Parathyroid adenoma (tissue), 2 donors: ENCODE data around the gene SRP68.

Source experiments
- H2AFZ ChIP-seq: fragments of 300-600 bp; sonication (generic); one replicate; pipeline ENCODE4 v1.7.0; 2017; ENCODE audit warnings: antibody characterized with exemption, mild to moderate bottlenecking
- H3K27ac ChIP-seq: fragments of 300-600 bp; sonication (generic); one replicate; pipeline ENCODE4 v1.7.0; 2017
- H3K27me3 ChIP-seq: fragments of 300-600 bp; sonication (generic); one replicate; pipeline ENCODE4 v1.7.0; 2017; ENCODE audit warnings: low read length; ENCODE audit not compliant: control insufficient read depth, insufficient read depth
- H3K36me3 ChIP-seq: fragments of 300-600 bp; sonication (generic); one replicate; pipeline ENCODE4 v1.7.0; 2017; ENCODE audit warnings: low read length; ENCODE audit not compliant: control insufficient read depth, insufficient read depth
- H3K4me1 ChIP-seq: fragments of 300-600 bp; sonication (generic); one replicate; pipeline ENCODE4 v1.7.0; 2017; ENCODE audit warnings: control low read depth
- H3K4me2 ChIP-seq: fragments of 300-600 bp; sonication (generic); one replicate; pipeline ENCODE4 v1.7.0; 2017; ENCODE audit warnings: low read length
- H3K4me3 ChIP-seq: fragments of 300-600 bp; sonication (generic); one replicate; pipeline ENCODE4 v1.7.0; 2017; ENCODE audit warnings: low read depth, low read length
- H3K79me2 ChIP-seq: fragments of 300-600 bp; sonication (generic); one replicate; pipeline ENCODE4 v1.7.0; 2017; ENCODE audit warnings: control low read depth
- H3K9ac ChIP-seq: fragments of 300-600 bp; sonication (generic); one replicate; pipeline ENCODE4 v1.7.0; 2017; ENCODE audit warnings: mild to moderate bottlenecking
- H3K9me3 ChIP-seq: fragments of 300-600 bp; sonication (generic); one replicate; pipeline ENCODE4 v1.7.0; 2017; ENCODE audit warnings: low read length; ENCODE audit not compliant: control insufficient read depth
- TF ChIP-seq, protein P1 (sequence below): fragments of 300-600 bp; sonication (generic); IDR thresholded peaks from one replicate; pipeline ENCODE4 v1.7.0; 2017; ENCODE audit warnings: antibody characterized with exemption, mild to moderate bottlenecking
- donor health status: primary hyperparathyroidism.

The SRP68 gene

DNA sequence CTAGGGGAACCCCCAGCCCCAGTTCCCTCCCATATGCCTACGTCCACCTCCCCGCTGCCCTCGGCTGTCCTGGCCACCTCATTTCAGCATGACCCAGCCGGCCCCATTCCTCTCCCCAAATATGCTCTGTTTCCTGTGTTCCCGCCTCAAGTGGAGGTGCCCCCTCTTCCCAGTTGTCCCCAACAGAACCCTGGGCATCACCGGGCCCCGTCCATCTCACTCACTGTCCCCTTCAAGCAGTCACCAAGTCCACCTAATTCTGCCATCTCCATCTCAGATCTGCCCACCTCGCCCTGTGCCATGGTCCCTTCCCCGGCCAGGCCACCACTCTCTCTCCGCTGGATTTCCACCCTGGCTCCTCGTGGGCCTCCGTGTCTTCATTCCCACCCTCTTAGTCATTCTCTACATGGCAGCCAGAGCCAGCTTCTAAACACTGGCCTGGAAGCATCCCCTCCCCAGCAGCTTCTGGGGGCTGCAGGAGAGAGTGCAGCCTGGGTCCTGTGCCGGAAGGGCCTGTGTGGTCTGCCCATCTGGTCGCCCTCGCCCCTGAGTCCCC lies 58.9 kb downstream of the SRP68 start:
- Histone ChIP-seq H3K9ac (no peak overlapping the region), H3K36me3 (no peaks in the 10 kb centered on the region), H3K4me1 (peaks cover 7% of the 10 kb centered on the region), H3K9me3 (no peaks in the 10 kb centered on the region), H2AFZ (no peak overlapping the region), H3K4me2 (no peak overlapping the region), H3K79me2 (no peaks in the 10 kb centered on the region), H3K27ac (no peak overlapping the region), H3K27me3 (no peaks in the 10 kb centered on the region), H3K4me3 (no peak overlapping the region)
- TF ChIP-seq, protein P1, sequence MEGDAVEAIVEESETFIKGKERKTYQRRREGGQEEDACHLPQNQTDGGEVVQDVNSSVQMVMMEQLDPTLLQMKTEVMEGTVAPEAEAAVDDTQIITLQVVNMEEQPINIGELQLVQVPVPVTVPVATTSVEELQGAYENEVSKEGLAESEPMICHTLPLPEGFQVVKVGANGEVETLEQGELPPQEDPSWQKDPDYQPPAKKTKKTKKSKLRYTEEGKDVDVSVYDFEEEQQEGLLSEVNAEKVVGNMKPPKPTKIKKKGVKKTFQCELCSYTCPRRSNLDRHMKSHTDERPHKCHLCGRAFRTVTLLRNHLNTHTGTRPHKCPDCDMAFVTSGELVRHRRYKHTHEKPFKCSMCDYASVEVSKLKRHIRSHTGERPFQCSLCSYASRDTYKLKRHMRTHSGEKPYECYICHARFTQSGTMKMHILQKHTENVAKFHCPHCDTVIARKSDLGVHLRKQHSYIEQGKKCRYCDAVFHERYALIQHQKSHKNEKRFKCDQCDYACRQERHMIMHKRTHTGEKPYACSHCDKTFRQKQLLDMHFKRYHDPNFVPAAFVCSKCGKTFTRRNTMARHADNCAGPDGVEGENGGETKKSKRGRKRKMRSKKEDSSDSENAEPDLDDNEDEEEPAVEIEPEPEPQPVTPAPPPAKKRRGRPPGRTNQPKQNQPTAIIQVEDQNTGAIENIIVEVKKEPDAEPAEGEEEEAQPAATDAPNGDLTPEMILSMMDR = no peak

DNA sequence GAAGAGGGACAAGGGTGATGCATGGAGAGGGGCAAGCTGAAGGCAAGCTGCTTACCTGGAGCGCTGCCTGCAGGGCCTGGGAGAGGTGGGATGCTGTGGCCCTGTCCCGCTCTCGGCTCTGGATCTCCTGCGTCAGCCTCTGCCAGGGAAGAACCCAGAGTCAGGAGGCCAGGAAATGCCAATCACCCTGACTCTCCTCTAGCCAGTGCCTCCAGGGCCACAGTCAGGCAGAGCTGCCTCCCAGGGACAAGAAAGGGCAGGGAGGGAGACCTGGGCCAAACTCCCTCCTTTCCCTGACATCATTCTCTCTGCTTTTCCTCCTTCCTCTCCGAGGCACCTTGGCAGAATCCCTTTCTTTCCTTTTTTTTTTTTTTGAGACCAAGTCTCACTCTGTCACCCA lies 60.4 kb downstream of the SRP68 start:
- Histone ChIP-seq H3K9ac (no peak overlapping the region), H3K9me3 (no peaks in the 10 kb centered on the region), H3K36me3 (no peaks in the 10 kb centered on the region), H3K4me3 (no peak overlapping the region), H2AFZ (no peak overlapping the region), H3K79me2 (no peaks in the 10 kb centered on the region), H3K4me2 (no peak overlapping the region), H3K27ac (no peak overlapping the region), H3K27me3 (no peaks in the 10 kb centered on the region), H3K4me1 (peaks cover 7% of the 10 kb centered on the region)
- TF ChIP-seq, protein P1 = no peak

DNA sequence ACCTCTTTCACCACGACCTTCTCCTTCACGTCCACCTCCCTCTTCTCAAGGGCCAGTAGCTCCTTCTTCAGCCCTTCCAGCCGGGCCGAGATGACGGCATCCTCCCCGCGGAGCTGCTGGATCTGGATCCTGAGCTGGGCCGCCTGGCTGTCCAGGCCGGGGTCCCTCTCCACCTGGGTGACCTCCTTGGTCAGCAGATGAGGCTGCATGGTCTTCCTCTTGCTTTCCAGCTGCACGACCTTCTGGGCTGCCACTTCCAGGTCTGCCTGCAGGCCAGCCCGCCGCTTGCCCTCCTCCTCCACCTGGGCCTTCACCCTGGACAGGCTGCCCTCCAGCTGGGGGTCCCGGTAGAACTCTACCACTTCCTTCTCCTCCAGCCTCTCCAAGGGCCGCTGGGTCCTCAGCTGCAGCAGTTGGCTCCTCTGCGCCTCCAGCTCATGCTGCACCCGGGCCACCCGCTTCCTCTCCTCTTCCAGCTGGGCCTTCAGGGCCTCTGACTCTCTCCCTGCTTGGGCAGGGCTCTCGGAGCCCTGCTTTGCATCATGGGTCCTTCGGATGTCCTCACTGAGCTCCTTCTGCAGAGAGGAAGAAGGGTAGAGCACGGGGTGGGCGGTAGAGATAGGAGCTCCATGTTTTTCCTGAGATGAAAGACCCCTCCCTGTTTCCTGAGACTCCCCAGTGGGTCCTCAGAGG lies 62.2 kb downstream of the SRP68 start:
- no peak overlapping the region for H2AFZ ChIP-seq
- H3K4me3 ChIP-seq = no peak overlapping the region
- H3K9me3 ChIP-seq = no peaks in the 10 kb centered on the region
- H3K79me2 ChIP-seq = no peaks in the 10 kb centered on the region
- H3K4me2 ChIP-seq = no peak overlapping the region
- H3K36me3 ChIP-seq = no peaks in the 10 kb centered on the region
- H3K27ac ChIP-seq = no peak overlapping the region
- no peaks in the 10 kb centered on the region for H3K27me3 ChIP-seq
- TF ChIP-seq, protein P1 = no peak
- H3K9ac ChIP-seq = no peak overlapping the region
- peaks cover 7% of the 10 kb centered on the region for H3K4me1 ChIP-seq

DNA sequence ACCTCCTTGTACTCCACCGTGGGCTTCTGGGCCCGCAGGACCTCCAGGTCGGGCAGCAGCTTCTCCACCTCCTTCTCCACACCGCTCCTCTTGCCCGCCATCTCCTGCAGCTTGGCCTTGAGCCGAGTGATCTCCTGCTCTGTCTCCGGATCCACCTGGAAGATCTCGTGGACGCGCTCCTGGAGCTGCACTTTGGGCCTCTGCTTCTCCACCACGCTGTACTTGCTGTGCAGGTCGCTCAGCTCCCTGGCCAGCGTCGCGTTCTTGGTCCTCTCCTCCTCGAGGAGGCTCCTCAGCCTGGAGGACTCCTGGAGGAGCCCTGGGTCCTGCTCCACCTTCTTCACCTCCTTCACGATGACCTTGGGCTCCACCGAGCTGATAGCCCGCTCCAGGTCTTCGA lies 62.9 kb downstream of the SRP68 start:
- TF ChIP-seq, protein P1 = no peak
- Histone ChIP-seq H3K79me2 (no peaks in the 10 kb centered on the region), H3K4me2 (no peak overlapping the region), H3K27me3 (no peaks in the 10 kb centered on the region), H3K9ac (no peak overlapping the region), H3K27ac (no peak overlapping the region), H2AFZ (no peak overlapping the region), H3K4me1 (peaks cover 6% of the 10 kb centered on the region), H3K4me3 (no peak overlapping the region), H3K36me3 (no peaks in the 10 kb centered on the region), H3K9me3 (no peaks in the 10 kb centered on the region)
